ENCODE measurements around the gene ATPAF1. TPM values are rescaled to one million over a fixed set of nuclear protein-coding genes. Genes with fewer than 3 reads are reported as not detected.

The ATPAF1 gene
- polyA plus RNA-seq, 2 of the 4 experiments (the other 2 are of a cell fraction) = 28.9 to 63.7 TPM

DNA sequence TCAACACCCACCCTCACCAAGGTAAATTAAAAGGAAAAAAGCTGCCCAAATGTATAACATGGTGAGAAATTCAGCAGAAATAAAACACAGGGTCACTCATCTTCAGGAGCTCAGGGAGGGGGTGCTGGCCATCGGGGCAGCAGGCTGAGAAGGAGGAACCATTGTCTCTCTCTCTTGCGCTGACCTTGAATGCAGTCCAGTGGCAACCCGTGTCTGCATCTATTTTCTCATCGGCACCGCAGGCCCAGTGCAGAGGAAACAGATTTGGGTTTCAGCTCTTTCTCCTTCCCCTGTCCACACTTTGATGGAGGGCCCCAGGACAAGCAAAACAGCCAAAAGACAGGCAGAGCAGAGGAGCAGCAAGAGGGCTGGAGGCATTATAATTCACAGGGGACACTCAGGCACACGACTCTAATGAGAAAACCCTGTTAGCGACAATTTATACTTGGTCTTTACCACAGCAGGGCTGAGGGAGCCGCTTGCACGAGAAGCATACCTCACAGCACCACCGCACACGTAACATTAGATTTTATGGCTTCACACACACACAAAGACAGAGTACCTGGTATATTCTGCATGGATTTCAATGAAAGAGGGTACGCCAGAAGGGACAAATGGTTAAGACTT is 82.7 kb downstream of the ATPAF1 start:
- H3K9me3 ChIP-seq = no peaks in the 10 kb centered on the region
- no peak overlapping the region for H3K4me2 ChIP-seq
- FAIRE-seq (no peak), DNase-seq (ENCODE audit: low read depth in 1 of 2, low spot score in 1 of 2) (no peak), ATAC-seq (no peak)
- CTCF ChIA-PET = no interaction called here
- POLR2A ChIA-PET = no interaction called here
- TF ChIP-seq HOXA7 (CRISPR knock-in tag; IDR thresholded peaks at IDR 0.05) (no peak), FOXS1 (CRISPR knock-in tag; IDR thresholded peaks at IDR 0.05) (no peak), SMC3 (IDR thresholded peaks at IDR 0.05) (no peak)
- TF ChIP-seq, protein P1, sequence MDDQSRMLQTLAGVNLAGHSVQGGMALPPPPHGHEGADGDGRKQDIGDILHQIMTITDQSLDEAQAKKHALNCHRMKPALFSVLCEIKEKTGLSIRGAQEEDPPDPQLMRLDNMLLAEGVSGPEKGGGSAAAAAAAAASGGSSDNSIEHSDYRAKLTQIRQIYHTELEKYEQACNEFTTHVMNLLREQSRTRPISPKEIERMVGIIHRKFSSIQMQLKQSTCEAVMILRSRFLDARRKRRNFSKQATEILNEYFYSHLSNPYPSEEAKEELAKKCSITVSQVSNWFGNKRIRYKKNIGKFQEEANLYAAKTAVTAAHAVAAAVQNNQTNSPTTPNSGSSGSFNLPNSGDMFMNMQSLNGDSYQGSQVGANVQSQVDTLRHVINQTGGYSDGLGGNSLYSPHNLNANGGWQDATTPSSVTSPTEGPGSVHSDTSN (IDR thresholded peaks at IDR 0.05) = no peak
- TF ChIP-seq, protein P2, sequence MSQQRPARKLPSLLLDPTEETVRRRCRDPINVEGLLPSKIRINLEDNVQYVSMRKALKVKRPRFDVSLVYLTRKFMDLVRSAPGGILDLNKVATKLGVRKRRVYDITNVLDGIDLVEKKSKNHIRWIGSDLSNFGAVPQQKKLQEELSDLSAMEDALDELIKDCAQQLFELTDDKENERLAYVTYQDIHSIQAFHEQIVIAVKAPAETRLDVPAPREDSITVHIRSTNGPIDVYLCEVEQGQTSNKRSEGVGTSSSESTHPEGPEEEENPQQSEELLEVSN (IDR thresholded peaks at IDR 0.05; ENCODE audit: borderline replicate concordance, low read depth) = no peak
- TF ChIP-seq, protein P3, sequence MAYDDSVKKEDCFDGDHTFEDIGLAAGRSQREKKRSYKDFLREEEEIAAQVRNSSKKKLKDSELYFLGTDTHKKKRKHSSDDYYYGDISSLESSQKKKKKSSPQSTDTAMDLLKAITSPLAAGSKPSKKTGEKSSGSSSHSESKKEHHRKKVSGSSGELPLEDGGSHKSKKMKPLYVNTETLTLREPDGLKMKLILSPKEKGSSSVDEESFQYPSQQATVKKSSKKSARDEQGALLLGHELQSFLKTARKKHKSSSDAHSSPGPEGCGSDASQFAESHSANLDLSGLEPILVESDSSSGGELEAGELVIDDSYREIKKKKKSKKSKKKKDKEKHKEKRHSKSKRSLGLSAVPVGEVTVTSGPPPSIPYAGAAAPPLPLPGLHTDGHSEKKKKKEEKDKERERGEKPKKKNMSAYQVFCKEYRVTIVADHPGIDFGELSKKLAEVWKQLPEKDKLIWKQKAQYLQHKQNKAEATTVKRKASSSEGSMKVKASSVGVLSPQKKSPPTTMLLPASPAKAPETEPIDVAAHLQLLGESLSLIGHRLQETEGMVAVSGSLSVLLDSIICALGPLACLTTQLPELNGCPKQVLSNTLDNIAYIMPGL (CRISPR knock-in tag; IDR thresholded peaks at IDR 0.05; ENCODE audit: borderline replicate concordance) = no peak
- TF ChIP-seq, protein P4, sequence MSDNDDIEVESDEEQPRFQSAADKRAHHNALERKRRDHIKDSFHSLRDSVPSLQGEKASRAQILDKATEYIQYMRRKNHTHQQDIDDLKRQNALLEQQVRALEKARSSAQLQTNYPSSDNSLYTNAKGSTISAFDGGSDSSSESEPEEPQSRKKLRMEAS (IDR thresholded peaks at IDR 0.05) = no peak
- TF ChIP-seq, protein P5, sequence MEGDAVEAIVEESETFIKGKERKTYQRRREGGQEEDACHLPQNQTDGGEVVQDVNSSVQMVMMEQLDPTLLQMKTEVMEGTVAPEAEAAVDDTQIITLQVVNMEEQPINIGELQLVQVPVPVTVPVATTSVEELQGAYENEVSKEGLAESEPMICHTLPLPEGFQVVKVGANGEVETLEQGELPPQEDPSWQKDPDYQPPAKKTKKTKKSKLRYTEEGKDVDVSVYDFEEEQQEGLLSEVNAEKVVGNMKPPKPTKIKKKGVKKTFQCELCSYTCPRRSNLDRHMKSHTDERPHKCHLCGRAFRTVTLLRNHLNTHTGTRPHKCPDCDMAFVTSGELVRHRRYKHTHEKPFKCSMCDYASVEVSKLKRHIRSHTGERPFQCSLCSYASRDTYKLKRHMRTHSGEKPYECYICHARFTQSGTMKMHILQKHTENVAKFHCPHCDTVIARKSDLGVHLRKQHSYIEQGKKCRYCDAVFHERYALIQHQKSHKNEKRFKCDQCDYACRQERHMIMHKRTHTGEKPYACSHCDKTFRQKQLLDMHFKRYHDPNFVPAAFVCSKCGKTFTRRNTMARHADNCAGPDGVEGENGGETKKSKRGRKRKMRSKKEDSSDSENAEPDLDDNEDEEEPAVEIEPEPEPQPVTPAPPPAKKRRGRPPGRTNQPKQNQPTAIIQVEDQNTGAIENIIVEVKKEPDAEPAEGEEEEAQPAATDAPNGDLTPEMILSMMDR (IDR thresholded peaks at IDR 0.05) = no peak
- 85% methylated on average over 12 of the region's 12 CpGs for WGBS (ENCODE audit: missing lambda C conversion rate)
- no peak overlapping the region for H3K4me3 ChIP-seq
- H3K27ac ChIP-seq = no peak overlapping the region
- no peaks in the 10 kb centered on the region for H3K4me1 ChIP-seq

DNA sequence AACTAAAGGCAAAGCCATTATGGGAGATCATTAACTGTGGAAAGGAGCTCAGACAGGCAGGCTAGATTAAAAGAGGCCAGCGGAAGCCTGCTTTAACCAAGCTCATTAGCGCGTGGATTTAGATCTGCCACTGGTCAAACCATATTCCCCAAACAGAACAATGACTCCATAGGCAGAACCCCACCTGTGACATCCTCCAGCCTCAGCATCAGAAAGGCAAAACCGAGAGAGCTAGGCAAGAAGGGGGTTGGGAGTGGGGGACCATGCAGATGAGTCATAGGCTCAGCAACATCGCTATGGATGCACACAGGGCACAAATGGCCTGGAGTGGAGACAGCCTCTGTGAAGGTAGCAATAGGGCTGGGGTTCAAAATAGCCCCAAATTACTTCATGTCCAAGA is 84.7 kb downstream of the ATPAF1 start:
- H3K4me1 ChIP-seq = no peaks in the 10 kb centered on the region
- no peak overlapping the region for H3K4me3 ChIP-seq
- FAIRE-seq = no peak
- ChIA-PET POLR2A (no interaction called here), CTCF (interaction anchor here (0.8 to 1.3 kb wide), 2 partner anchors 36 to 56 kb away, joined by 3 read pairs; no protein-coding TSS in a partner anchor)
- 88% methylated on average over 5 of the region's 5 CpGs for WGBS (ENCODE audit: missing lambda C conversion rate)
- TF ChIP-seq, protein P4 (IDR thresholded peaks at IDR 0.05) = no peak
- no peak for TF ChIP-seq EP300 (IDR thresholded peaks at IDR 0.05)
- TF ChIP-seq FOXS1 (CRISPR knock-in tag; IDR thresholded peaks at IDR 0.05) = no peak
- no peak for DNase-seq (ENCODE audit: low read depth in 1 of 2, low spot score in 1 of 2)
- H3K27ac ChIP-seq = no peak overlapping the region
- H3K4me2 ChIP-seq = no peak overlapping the region
- H3K9me3 ChIP-seq = no peaks in the 10 kb centered on the region
- ATAC-seq = no peak

DNA sequence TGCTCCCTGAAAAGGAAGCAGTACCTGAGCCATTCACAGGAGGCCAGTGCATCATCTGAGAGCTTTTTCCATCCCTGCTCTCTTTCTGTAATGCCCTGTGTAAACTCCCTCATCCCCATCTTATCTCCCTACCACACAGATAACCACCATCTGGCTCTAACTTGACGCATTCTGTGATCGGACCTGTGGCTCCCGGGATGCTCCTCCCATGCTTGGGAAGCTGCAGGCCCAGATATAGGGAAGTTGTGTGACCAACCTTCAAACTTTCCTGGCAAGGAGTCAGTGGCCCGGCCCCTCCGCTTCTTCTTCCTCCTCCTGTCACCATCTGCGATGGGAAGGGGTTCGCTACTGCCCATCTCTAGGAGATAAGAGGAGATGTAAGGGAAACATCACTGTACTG is 85.2 kb downstream of the ATPAF1 start:
- TF ChIP-seq ESRRA (IDR thresholded peaks at IDR 0.05; ENCODE audit: borderline replicate concordance, low read length) (no peak), MAFK (IDR thresholded peaks at IDR 0.05; ENCODE audit: partially characterized antibody) (no peak), EHF (CRISPR knock-in tag; IDR thresholded peaks at IDR 0.05) (no peak), EP300 (IDR thresholded peaks at IDR 0.05) (no peak), ZSCAN20 (CRISPR knock-in tag; IDR thresholded peaks at IDR 0.05) (no peak), KDM5A (IDR thresholded peaks at IDR 0.05) (no peak), NPAS2 (CRISPR knock-in tag; IDR thresholded peaks at IDR 0.05; ENCODE audit: borderline replicate concordance) (no peak), JUNB (IDR thresholded peaks at IDR 0.05) (no peak), MAZ (IDR thresholded peaks at IDR 0.05; ENCODE audit: borderline replicate concordance, low read depth, low read length) (no peak), CBX8 (IDR thresholded peaks at IDR 0.05) (no peak), POLR2AphosphoS2 (conservative IDR thresholded peaks at IDR 0.05; ENCODE audit: low read length) (no peak)
- ChIA-PET CTCF (interaction anchor here (1.3 to 1.5 kb wide), 2 partner anchors 36 to 50 kb away, joined by 3 to 4 read pairs; no protein-coding TSS in a partner anchor), POLR2A (no interaction called here)
- no peak overlapping the region for H3K4me3 ChIP-seq
- 95% methylated on average over 7 of the region's 7 CpGs for WGBS (ENCODE audit: missing lambda C conversion rate)
- H3K9me3 ChIP-seq = no peaks in the 10 kb centered on the region
- DNase-seq (ENCODE audit: low read depth in 1 of 2, low spot score in 1 of 2) (no peak), FAIRE-seq (no peak), ATAC-seq (no peak)
- no peaks in the 10 kb centered on the region for H3K4me1 ChIP-seq
- no peak overlapping the region for H3K27ac ChIP-seq
- no peak overlapping the region for H3K4me2 ChIP-seq
